ENCODE measurements around the gene TEX264. TPM values are rescaled to one million over a fixed set of nuclear protein-coding genes. Genes with fewer than 3 reads are reported as not detected.

Gene TEX264
- total and polyA plus RNA-seq, 10 donors, result 29.8 to 73.1 (median 53.9) TPM

DNA sequence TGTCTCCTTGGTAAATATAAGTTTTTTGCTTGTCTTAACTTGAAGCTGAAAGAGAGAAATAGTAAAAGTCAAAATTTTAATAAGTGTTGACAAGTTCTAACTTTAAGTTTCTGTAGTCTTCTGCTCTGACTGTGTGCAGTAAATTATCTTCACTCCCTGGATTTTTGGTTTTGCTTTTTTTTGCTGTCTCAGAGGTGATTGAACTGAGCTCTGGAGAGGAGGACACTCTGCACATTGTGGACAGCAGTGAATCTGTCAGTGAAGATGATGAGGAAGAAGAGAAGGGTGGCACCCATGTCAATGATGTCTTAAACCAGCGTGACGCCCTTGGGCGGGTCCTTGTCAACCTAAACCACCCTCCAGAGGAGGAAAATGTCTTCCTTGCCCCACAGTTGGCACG lies 40.5 kb upstream of the TEX264 start:
- no peaks in the 10 kb centered on the region for H3K27me3 ChIP-seq (replicated peaks in 1 of 7)
- intact Hi-C loops (cut with DNase I; ENCODE audit: low total_unique reads), result no loop called here
- 93 to 100% (median 96%) methylated on average over 4 of the region's 4 CpGs for WGBS, 5 donors
- no peaks in the 10 kb centered on the region for H3K4me1 ChIP-seq
- peaks cover 0 to 87% (median 75%) of the 10 kb centered on the region in 6 donors for H3K36me3 ChIP-seq
- H3K27ac ChIP-seq, result no peak overlapping the region
- no peak for DNase-seq
- TF ChIP-seq POLR2AphosphoS5 (IDR thresholded peaks at IDR 0.05), result no peak
- TF ChIP-seq POLR2A (IDR thresholded peaks at IDR 0.05), result no peak
- TF ChIP-seq CTCF (IDR thresholded peaks at IDR 0.05 in 8 of 11, conservative IDR thresholded peaks at IDR 0.05 in 3 of 11), result no peak
- H3K9me3 ChIP-seq, result no peaks in the 10 kb centered on the region
- H3K4me3 ChIP-seq, result no peak overlapping the region

DNA sequence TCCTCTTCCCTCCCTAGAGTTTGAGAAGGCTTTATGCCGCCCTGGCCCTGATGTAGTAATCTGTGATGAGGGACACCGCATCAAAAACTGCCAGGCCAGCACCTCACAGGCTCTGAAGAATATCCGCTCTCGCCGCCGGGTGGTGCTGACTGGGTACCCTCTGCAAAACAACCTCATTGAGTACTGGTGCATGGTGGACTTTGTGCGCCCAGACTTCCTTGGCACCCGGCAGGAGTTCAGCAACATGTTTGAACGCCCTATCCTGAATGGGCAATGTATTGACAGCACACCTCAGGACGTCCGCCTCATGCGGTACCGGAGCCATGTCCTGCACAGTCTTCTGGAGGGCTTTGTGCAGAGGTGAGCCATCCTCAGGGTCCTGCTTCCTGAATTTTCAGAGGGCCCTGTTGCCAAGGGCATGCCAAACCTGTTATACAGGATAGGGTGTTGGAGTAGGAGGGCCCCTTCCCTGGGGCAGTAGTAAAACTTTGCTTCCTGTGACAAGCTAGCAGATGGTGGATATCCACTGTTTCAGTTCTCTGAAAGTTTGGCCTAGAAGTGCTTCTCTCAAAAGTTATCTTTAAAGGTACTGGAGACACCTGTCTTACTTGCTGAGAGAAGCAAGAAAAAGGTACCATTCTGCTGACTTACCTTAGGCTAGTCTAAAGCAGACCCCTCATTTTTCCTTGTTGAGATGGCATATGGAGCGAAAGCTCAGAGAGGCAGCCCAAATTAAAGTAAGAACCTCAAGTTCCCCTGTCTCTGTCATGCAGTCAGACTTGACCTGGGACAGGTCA lies 33.7 kb upstream of the TEX264 start:
- peaks cover 4 to 100% (median 87%) of the 10 kb centered on the region in 6 donors for H3K36me3 ChIP-seq

DNA sequence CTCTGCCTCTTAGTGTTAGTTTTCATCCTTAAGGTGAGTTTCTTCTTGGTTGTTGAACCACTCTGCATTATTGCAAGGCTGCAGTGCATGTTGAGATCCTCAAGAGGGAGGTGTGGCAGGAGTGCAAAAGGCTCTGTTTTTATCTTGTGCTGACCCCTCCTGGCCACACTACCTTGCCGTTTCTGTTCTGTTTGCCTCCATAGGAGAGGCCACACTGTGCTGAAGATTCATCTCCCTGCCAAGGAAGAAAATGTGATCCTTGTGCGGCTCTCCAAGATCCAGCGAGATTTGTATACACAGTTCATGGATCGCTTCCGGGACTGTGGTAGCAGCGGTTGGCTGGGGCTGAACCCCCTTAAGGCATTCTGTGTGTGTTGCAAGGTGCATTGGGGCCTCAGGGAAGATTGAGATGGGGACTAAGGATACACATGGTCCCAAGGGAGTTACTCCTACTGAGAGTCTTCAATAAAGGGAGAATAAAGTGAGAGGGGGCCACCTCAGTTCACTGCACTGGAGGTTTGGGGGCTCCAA lies 33.0 kb upstream of the TEX264 start:
- 78 to 81% (median 80%) methylated on average over 6 of the region's 6 CpGs for WGBS, 5 donors
- Histone ChIP-seq H3K9me3 (no peaks in the 10 kb centered on the region), H3K4me3 (no peak overlapping the region), H3K27me3 (replicated peaks in 1 of 7) (no peaks in the 10 kb centered on the region), H3K36me3 (peaks cover 4 to 100% (median 86%) of the 10 kb centered on the region in 6 donors), H3K4me1 (no peaks in the 10 kb centered on the region), H3K27ac (no peak overlapping the region)
- intact Hi-C loops (cut with DNase I; ENCODE audit: low total_unique reads), result no loop called here
- TF ChIP-seq CTCF (IDR thresholded peaks at IDR 0.05 in 8 of 11, conservative IDR thresholded peaks at IDR 0.05 in 3 of 11) (peak; percentile 17 to 65 (median 48)), POLR2AphosphoS5 (IDR thresholded peaks at IDR 0.05) (no peak)
- DNase-seq, result no peak

More for the DNA sequence above, 33.7 kb upstream of the TEX264 start:
- Histone ChIP-seq H3K27me3 (replicated peaks in 1 of 7) (no peaks in the 10 kb centered on the region), H3K4me3 (no peak overlapping the region), H3K9me3 (no peaks in the 10 kb centered on the region), H3K27ac (no peak overlapping the region), H3K4me1 (no peaks in the 10 kb centered on the region)
- intact Hi-C loops (cut with DNase I; ENCODE audit: low total_unique reads), result no loop called here
- TF ChIP-seq POLR2AphosphoS5 (IDR thresholded peaks at IDR 0.05) (no peak), CTCF (IDR thresholded peaks at IDR 0.05 in 8 of 11, conservative IDR thresholded peaks at IDR 0.05 in 3 of 11) (no peak), POLR2A (IDR thresholded peaks at IDR 0.05) (no peak)
- DNase-seq, result no peak
- 95 to 98% (median 97%) methylated on average over 9 to 14 of the region's 14 CpGs for WGBS, 5 donors

GRCh38 chr3:51642462-51642861 lies 28.6 kb upstream of the TEX264 start:
- Histone ChIP-seq H3K27me3 (replicated peaks in 1 of 7) (no peaks in the 10 kb centered on the region), H3K9me3 (peaks cover 0 to 4% (median under 1%) of the 10 kb centered on the region in 8 donors), H3K4me1 (no peaks in the 10 kb centered on the region), H3K36me3 (peaks cover 7 to 100% (median 91%) of the 10 kb centered on the region in 6 donors), H3K4me3 (no peak overlapping the region), H3K27ac (no peak overlapping the region)
- 16 to 28% (median 18%) methylated on average over 2 of the region's 2 CpGs for WGBS, 5 donors
- DNase-seq, result no peak
- TF ChIP-seq CTCF (IDR thresholded peaks at IDR 0.05 in 8 of 11, conservative IDR thresholded peaks at IDR 0.05 in 3 of 11) (peak in 3 of 11 experiments; percentile 10 to 29 (median 21)), POLR2AphosphoS5 (IDR thresholded peaks at IDR 0.05) (no peak)
- intact Hi-C loops (cut with DNase I; ENCODE audit: low total_unique reads), result no loop called here
